HG03135 (cell line): ENCODE data around the gene KSR2.
"Not testable (repeated sequence)": the region's sequence is repeated elsewhere in the genome, so short reads cannot be mapped to it uniquely, and the experiment has no call there.

ENCODE experiments used
- ATAC-seq: cut with Tn5 transposase; IDR thresholded peaks from one replicate; pipeline ENCODE4 v1.9.1; 2021; ENCODE audit warnings: mild to moderate bottlenecking, moderate library complexity; ENCODE audit not compliant: unreplicated experiment

KSR2 gene

DNA sequence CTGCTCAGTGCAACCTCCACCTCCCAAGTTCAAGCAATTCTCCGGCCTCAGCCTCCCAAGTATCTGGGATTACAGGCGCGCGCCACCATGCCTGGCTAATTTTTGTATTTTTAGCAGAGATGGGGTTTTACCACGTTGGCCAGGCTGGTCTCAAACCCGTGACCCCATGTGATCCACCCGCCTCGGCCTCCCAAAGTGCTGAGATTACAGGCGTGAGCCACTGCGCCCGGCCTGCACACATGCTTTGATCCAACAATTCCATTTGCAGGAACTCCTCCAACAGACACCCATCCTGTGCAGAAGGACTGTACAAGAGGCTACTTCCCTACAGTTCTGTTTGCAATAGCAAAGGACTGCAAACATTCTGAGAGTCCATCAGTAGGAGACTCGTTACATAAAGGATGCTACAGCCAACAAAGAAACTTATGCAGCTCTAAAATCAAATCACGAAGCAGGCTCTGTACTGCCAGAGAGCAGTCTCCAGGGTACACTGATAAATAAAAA, 108.0 kb downstream of the KSR2 start:
- ATAC-seq, result not testable (repeated sequence)

- ATAC-seq, result no peak
These were observed 108.7 kb downstream of the KSR2 start for GRCh38 chr12:117860111-117860510.

GRCh38 chr12:117857632-117858612, 110.9 kb downstream of the KSR2 start:
- no peak for ATAC-seq

DNA sequence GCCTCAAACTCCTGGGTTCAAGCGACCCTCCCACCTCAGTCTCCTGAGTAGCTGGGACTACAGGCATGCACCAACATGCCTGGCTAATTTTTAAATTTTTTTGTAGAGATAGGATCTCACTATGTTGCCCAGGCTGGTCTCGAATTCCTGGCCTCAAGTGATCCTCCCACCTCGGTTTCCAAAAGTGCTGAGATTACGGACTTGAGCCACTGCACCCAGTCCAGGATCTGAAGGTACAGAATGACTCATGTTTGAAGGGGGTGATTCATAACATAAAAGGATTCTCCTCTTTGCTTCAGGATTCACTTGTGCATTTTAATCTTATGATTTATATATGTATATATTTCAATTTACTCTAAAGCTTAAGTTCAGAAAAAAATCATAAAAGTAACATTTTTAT, 111.7 kb downstream of the KSR2 start:
- not testable (repeated sequence) for ATAC-seq

GRCh38 chr12:117855165-117855564, 113.6 kb downstream of the KSR2 start:
- no peak for ATAC-seq

DNA sequence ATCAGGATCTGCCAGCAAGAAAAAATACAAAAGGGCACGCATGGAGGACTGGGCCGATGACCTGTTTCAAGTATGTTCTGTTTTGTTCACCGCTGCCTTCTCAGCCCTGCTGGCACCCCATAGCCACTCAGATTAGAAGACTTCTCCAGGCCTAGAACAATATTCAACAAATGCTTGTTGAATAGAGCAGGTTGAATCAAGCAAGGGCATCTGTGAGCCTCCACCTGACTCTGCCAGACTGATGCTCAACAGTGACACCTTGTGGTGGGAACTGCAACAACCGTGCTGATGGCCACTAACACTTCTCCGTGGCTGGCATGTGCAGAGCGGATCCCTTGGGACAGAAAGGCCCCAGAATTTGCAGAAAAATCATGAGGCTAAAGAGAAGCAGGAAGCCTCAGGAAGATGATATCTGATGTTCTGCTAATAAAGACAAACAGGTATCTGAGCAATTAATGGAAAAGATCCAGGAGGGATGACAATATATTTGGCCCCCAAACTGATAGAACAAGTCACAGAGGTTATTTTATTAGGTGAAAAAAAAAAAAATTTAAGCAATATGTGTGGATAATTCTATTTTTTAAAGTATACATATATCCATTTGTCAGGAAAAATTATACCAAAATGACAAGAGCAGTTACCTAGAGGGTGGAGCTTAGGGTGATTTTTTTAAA, 114.3 kb downstream of the KSR2 start:
- ATAC-seq, result no peak

DNA sequence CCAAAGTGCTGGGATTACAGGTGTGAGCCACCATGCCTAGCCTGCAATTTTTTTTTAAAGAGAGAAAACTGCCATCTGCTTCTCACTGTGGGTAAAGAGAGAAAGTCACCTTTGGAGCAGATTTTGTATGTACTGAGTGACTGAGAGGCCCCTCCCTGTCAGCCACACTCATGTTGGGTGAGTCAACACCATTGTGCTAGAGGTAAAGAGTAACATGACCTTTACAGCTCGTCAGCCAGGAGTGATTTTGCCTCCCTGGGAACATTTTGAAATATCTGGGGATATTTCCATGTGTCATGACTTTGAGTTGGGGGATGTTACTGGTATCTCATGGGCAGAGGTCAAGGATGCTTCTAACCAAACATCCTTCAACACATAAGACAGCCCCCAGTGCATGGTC, 115.2 kb downstream of the KSR2 start:
- ATAC-seq, result no peak

DNA sequence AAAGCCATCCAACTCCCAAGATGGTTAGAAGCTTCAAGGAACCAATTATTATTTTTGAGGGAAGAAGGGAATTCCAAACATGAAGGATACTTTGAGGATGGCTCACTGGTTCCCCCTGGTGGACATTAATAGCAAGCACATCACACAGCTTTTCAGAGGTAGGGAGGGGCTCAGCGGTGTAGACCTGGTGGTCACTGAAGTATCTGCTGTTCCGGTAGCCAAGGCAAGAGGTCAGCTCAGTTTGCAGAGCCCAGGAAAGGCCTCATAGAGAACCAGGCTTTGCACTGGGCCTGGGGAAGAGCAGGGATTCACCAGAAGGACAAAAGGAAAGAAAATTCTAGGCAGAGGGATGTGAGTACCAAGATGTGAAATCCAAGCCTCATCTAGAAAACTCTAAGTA, 118.7 kb downstream of the KSR2 start:
- ATAC-seq, result no peak

DNA sequence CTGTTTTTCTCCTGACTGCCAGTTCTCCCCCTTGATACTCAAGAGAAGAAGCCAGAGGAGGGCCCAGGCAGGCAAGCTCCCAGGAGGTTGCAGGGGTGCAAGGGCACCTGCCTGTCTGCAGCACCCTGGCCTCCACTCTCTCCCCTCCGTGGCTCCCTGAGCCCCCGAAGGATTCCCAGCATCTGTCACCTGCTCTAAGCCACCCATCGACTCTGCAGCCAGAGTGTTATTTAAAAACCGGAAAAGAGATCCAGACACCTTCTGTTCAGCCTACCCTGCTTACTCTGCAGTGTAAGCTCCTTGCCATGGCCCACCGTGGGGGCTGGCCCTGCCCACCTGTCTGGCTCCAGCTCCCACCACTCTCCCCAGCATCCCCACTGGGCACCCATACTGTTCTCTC, 121.4 kb downstream of the KSR2 start:
- no peak for ATAC-seq

DNA sequence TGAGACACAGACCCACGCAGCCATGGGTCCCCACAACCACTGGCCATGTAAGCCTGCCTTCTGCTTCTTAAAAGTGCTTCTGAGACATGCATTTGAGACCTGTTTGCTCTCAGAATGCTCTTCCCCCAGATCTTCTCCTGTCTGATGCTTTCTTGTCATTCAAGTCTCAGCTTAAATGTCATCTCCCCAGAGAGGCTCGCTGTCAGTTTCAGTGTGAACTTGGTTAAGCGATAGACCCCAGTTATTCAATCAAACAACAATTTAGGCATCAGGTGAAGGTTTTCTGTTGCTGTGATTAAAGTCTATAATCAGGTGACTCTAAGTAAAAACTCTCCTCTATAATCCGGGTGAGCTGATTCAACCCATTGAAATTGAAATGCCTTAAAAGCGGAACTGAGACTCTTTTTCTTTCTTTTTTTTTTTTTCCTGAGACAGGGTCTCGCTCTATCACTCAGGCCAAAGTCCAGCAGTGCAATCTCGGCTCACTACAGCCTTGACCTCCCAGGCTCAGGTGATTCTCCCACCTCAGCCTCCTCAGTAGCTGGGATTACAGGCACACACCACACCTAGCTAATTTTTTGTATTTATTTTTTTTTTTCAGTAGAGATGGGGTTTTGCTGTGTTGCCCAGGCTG, 123.4 kb downstream of the KSR2 start:
- no peak for ATAC-seq

DNA sequence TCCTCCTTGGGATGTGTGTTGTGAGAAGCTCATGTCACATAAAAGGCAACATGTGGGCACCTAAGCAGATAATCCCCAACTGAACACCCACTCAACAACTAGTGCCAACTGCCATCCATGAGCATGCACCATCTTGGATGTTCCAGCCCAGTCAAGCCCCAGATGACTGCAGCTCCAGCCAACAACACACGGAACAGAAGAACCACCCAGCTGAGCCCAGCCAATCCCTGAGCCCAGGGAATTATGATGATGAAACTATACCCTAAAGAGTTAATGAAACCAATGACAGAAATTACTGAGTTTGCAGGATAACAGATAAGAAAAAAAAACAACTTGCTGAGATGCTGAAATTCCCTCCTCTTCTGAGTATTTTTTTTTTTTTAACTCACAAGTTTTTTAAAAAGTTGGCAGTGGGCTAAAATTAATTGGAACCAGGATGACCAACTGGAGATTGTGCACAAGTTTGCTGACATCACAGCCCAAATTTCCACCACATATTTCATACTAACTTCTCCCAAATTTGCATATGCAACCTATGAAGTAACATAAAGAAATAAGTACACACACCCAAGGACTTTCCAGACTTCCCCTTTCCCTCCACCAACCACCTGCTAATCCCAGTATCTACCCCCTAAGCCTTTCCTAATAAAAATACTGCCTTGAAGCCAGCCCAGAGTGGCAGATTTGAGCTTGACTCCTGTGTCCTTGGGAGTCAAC, 124.5 kb downstream of the KSR2 start:
- no peak for ATAC-seq

DNA sequence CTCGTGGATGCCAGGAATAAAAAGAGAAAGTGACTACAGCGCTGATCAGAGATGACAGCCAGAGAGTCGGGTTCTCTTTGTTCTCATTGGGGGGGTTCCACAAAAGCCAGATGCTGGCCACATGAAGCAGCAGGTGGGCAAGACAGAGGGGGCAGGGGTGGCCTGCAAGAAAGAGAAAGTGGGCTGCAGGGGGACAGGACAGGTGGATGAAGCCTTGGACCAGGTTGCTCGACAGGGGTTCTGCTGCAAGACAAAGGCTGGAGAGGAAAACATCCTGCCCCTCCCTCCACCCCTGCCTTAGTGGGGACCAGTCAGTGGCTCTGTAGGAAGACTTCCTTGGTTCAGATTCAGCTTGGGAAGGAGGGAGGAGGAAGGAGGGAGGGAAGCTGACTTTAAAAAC, 126.2 kb downstream of the KSR2 start:
- no peak for ATAC-seq

DNA sequence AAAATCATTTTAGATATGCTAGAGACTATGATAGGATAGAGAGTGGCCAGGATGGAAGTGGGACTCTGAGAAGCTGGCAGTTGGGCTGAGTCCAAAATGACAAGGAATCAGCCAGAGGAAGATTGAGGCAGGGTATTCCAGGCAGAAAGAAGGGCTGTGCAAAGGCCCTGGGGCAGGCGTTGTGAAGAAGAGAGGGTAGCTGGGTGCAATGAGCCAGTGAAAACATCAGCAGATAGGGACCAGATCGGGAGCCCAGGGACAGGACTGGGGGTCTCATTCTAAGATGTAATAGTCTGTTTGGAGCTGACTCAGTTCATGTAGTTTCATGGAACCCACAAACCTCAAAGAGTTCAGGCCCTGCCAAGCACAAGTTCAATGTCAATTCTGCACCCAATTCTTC, 126.6 kb downstream of the KSR2 start:
- ATAC-seq, result no peak

- no peak for ATAC-seq
These were observed 131.1 kb downstream of the KSR2 start for GRCh38 chr12:117837737-117838050.

- ATAC-seq, result no peak
These were observed 131.6 kb downstream of the KSR2 start for GRCh38 chr12:117836999-117837736.

DNA sequence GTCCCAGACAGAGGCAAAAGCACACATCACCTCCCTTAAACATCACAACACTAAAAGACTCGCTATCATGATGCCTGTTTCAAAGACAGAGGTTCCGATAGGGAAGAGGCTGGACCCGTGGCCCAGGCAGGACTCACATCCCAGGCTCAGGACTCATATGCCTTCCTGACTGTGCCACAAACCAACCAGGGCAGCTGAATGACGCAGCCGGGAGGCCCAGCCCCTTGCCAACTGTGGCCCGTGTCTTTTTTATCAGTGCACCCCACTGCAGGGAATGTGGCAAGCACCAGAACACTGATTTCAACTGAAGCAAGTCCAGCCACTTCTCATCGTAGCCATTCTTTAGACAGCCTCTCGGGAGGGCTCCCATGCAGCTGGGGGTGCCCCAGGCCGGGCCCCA, 132.3 kb downstream of the KSR2 start:
- no peak for ATAC-seq

DNA sequence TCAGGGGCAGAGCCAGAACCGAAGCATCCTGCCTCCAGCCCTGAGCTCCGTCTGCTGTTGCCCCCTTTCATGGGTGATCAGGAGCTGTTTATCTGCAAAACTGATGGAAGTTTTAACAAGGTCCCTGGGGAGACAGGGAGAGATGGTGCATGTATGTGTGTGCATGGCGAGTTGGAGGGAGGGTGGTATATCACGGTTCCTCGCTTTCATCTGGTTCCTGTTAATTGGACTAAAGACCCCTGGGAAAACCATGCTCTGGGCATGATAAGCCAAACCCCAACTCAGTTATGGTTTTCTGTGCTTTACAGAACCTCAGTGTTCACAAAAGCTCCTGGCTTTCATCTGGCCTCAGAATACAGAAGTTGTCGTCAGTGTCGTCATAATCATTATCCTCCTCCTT, 133.6 kb downstream of the KSR2 start:
- no peak for ATAC-seq

- no peak for ATAC-seq
These were observed 136.0 kb downstream of the KSR2 start for GRCh38 chr12:117832459-117833457.

- ATAC-seq, result no peak
These were observed 138.3 kb downstream of the KSR2 start for GRCh38 chr12:117830471-117830870.
